CD4-positive, alpha-beta T cell (primary cell): Measurements from ENCODE around the gene GPSM1. TPM values are rescaled to one million over a fixed set of nuclear protein-coding genes. Genes with fewer than 3 reads are reported as not detected.
A peak's percentile ranks its signal among the peaks of the same experiment; 100 is the strongest.

Experiments used
- ATAC-seq: fragments of 200-7000 bp; cut with Tn5 transposase; one replicate; pipeline ENCODE4 v1.10.0; 2022; ENCODE audit warnings: mild to moderate bottlenecking; ENCODE audit not compliant: poor library complexity
- CTCF ChIA-PET: fragments of 350-600 bp; sonication (Branson Sonifier 250); formaldehyde crosslinking; loops from one replicate; lab custom pipeline; 2021; ENCODE audit warnings: antibody characterized with exemption, inconsistent platforms; lab: Charles Lee
- POLR2A ChIA-PET: fragments of 350-600 bp; sonication (Branson Sonifier 250); formaldehyde crosslinking; loops from one replicate; lab custom pipeline; 2021; ENCODE audit warnings: antibody characterized with exemption, inconsistent platforms; lab: Charles Lee
- DNase-seq, 14 experiments: peaks; one replicate each; pipeline ENCODE4 v3.0.0-alpha.2; 2013 to 2020; ENCODE audit warnings: mixed read lengths in 2 of 14
- H3K27ac ChIP-seq, 2 donors: one replicate each; pipeline versions ENCODE4 v1.5.1 to v1.7.0; 2013; ENCODE audit warnings: low read length in 2 of 2, low read depth in 1 of 2, mild to moderate bottlenecking in 1 of 2
- H3K27me3 ChIP-seq, 2 experiments: 1 replicate in 1 of 2; 2 replicates in 1 of 2; pipeline versions ENCODE4 v1.6.1 to v1.7.0; 2013; ENCODE audit warnings: low read length in 2 of 2, control low read depth in 1 of 2, mild to moderate bottlenecking in 1 of 2, moderate library complexity in 1 of 2; ENCODE audit not compliant: insufficient read depth in 2 of 2, control insufficient read depth in 1 of 2
- H3K36me3 ChIP-seq: one replicate; pipeline ENCODE4 v1.6.1; 2013; ENCODE audit warnings: low read length, control low read depth; ENCODE audit not compliant: insufficient read depth
- H3K4me1 ChIP-seq: one replicate; pipeline ENCODE4 v1.6.1; 2013; ENCODE audit warnings: low read length, control low read depth; ENCODE audit not compliant: insufficient read depth
- H3K4me3 ChIP-seq: one replicate; pipeline ENCODE4 v1.5.1; 2013; ENCODE audit warnings: mild to moderate bottlenecking, low read length, moderate library complexity
- H3K9me3 ChIP-seq, 2 experiments: 1 replicate in 1 of 2; 2 replicates in 1 of 2; pipeline versions ENCODE4 v1.6.1 to v1.7.0; 2013; ENCODE audit warnings: low read length in 2 of 2, mild to moderate bottlenecking in 2 of 2, control low read depth in 1 of 2, moderate library complexity in 1 of 2; ENCODE audit not compliant: control insufficient read depth in 1 of 2, insufficient read depth in 1 of 2
- H3K27ac Mint-ChIP-seq: one replicate; pipeline ENCODE4 v1.8.0; 2020; ENCODE audit warnings: mixed read lengths
- H3K27me3 Mint-ChIP-seq: one replicate; pipeline ENCODE4 v1.8.0; 2021; ENCODE audit warnings: mixed read lengths
- H3K36me3 Mint-ChIP-seq: one replicate; pipeline ENCODE4 v1.8.0; 2021; ENCODE audit warnings: low read depth, mixed read lengths
- H3K4me1 Mint-ChIP-seq: one replicate; pipeline ENCODE4 v1.8.0; 2021; ENCODE audit warnings: low read depth, mixed read lengths
- H3K4me3 Mint-ChIP-seq: one replicate; pipeline ENCODE4 v1.8.0; 2020; ENCODE audit warnings: mild to moderate bottlenecking, mixed read lengths
- H3K9me3 Mint-ChIP-seq: one replicate; pipeline ENCODE4 v1.8.0; 2020; ENCODE audit warnings: mixed read lengths
- CTCF ChIP-seq: fragments of 200-600 bp; IDR thresholded peaks from one replicate; pipeline ENCODE4 v1.8.0; 2022; ENCODE audit warnings: antibody characterized with exemption, mild to moderate bottlenecking
- intact Hi-C, 2 experiments: fragments of 100-400 bp; cut with DNase I in 1 of 2; cut with micrococcal nuclease in 1 of 2; formaldehyde crosslinking; loops; one replicate each; pipeline versions ENCODE4 v1.15.1 to v1.9.0; 2023 to 2025; cut with DNase I, micrococcal nuclease
- total RNA-seq, 174 experiments: library from RNA in 2 of 174; stranded (reverse) in 2 of 174; gene quantifications; one replicate each; pipeline ENCODE4 v1.2.3 and lab custom pipeline; 2021 to 2026

GPSM1 gene
- total RNA-seq, 2 experiments from 2014 or later, result 7.7 to 8.6 TPM

- Histone ChIP-seq H3K27me3 (no peaks in the 10 kb centered on the region), H3K27ac (no peak overlapping the region), H3K36me3 (no peaks in the 10 kb centered on the region), H3K9me3 (no peaks in the 10 kb centered on the region), H3K4me3 (no peak overlapping the region), H3K4me1 (peaks cover under 1% of the 10 kb centered on the region)
- Mint-ChIP-seq H3K4me3 (no peak overlapping the region), H3K27ac (no peak overlapping the region), H3K9me3 (no peaks in the 10 kb centered on the region), H3K27me3 (no peaks in the 10 kb centered on the region), H3K36me3 (no peaks in the 10 kb centered on the region), H3K4me1 (no peaks in the 10 kb centered on the region)
- ChIA-PET CTCF (no interaction called here), POLR2A (no interaction called here)
- no peak for ATAC-seq
- intact Hi-C loops, result no loop called here
- DNase-seq, result no peak
- no peak for TF ChIP-seq CTCF
Measured at GRCh38 chr9:136337416-136338395, 10.4 kb downstream of the GPSM1 start.

GRCh38 chr9:136338511-136338910 lies 11.2 kb downstream of the GPSM1 start:
- H3K27ac Mint-ChIP-seq, result no peak overlapping the region
- H3K4me3 Mint-ChIP-seq, result no peak overlapping the region
- intact Hi-C loops, result no loop called here
- ATAC-seq (no peak), DNase-seq (no peak)
- H3K4me3 ChIP-seq, result no peak overlapping the region
- H3K9me3 ChIP-seq, result no peaks in the 10 kb centered on the region
- no peaks in the 10 kb centered on the region for H3K27me3 Mint-ChIP-seq
- H3K27ac ChIP-seq, result no peak overlapping the region
- H3K36me3 ChIP-seq, result no peaks in the 10 kb centered on the region
- CTCF ChIA-PET, result no interaction called here
- no peaks in the 10 kb centered on the region for H3K9me3 Mint-ChIP-seq
- no peaks in the 10 kb centered on the region for H3K36me3 Mint-ChIP-seq
- peaks cover 4% of the 10 kb centered on the region for H3K4me1 ChIP-seq
- H3K4me1 Mint-ChIP-seq, result no peaks in the 10 kb centered on the region
- POLR2A ChIA-PET, result no interaction called here
- H3K27me3 ChIP-seq, result no peaks in the 10 kb centered on the region
- TF ChIP-seq CTCF, result no peak

- H3K4me3 ChIP-seq, result no peak overlapping the region
- Mint-ChIP-seq H3K27me3 (no peaks in the 10 kb centered on the region), H3K36me3 (no peaks in the 10 kb centered on the region), H3K4me1 (no peaks in the 10 kb centered on the region), H3K9me3 (no peaks in the 10 kb centered on the region), H3K4me3 (no peak overlapping the region), H3K27ac (no peak overlapping the region)
- H3K9me3 ChIP-seq, result no peaks in the 10 kb centered on the region
- POLR2A ChIA-PET, result no interaction called here
- intact Hi-C loops, result no loop called here
- H3K27ac ChIP-seq, result no peak overlapping the region
- peak; percentile 36 for ATAC-seq
- H3K4me1 ChIP-seq, result peaks cover 4% of the 10 kb centered on the region
- peak in 9 of 14 experiments; percentile 19 to 61 (median 32) for DNase-seq
- H3K27me3 ChIP-seq, result no peaks in the 10 kb centered on the region
- TF ChIP-seq CTCF, result no peak
- H3K36me3 ChIP-seq, result no peaks in the 10 kb centered on the region
- CTCF ChIA-PET, result no interaction called here
Measured at GRCh38 chr9:136339173-136339957, 12.0 kb downstream of the GPSM1 start.
